Measurements from ENCODE around the gene GNA14. TPM values are rescaled to one million over a fixed set of nuclear protein-coding genes. Genes with fewer than 3 reads are reported as not detected.

The GNA14 gene
- total RNA-seq, 6 experiments from 2014 or later, result 2.3 to 4.2 (median 3.8) TPM

GRCh38 chr9:77514886-77515711, 133.0 kb downstream of the GNA14 start:
- Histone ChIP-seq H3K27me3 (no peaks in the 10 kb centered on the region), H3K4me3 (no peak overlapping the region), H3K36me3 (no peaks in the 10 kb centered on the region), H3K9me3 (no peaks in the 10 kb centered on the region), H3K4me1 (peaks cover 0 to 14% (median 1%) of the 10 kb centered on the region in 4 donors), H3K27ac (peak overlapping the region in 2 of 3 donors; percentile 7 to 53)
- DNase-seq, result no peak
- intact Hi-C loops (cut with DNase I), result no loop called here
- peak; percentile 69 to 85 (median 74) for ATAC-seq
- TF ChIP-seq CTCF (IDR thresholded peaks at IDR 0.05), result no peak
- no peak for TF ChIP-seq POLR2A (IDR thresholded peaks at IDR 0.05)
- WGBS (ENCODE audit: insufficient coverage, low coverage, low lambda C conversion rate, missing lambda C conversion rate), result 39% methylated on average over 9 of the region's 9 CpGs

GRCh38 chr9:77513457-77513856, 134.7 kb downstream of the GNA14 start:
- TF ChIP-seq POLR2A (IDR thresholded peaks at IDR 0.05) (no peak), CTCF (IDR thresholded peaks at IDR 0.05) (no peak)
- intact Hi-C loops (cut with DNase I), result no loop called here
- Histone ChIP-seq H3K36me3 (no peaks in the 10 kb centered on the region), H3K27ac (no peak overlapping the region), H3K4me3 (no peak overlapping the region), H3K4me1 (peaks cover 0 to 14% (median 1%) of the 10 kb centered on the region in 4 donors), H3K27me3 (no peaks in the 10 kb centered on the region), H3K9me3 (no peaks in the 10 kb centered on the region)
- DNase-seq, result no peak
- WGBS (ENCODE audit: insufficient coverage, low coverage, low lambda C conversion rate, missing lambda C conversion rate), result 56% methylated on average over 5 of the region's 5 CpGs
- ATAC-seq, result peak in 3 of 4 donors; percentile 13 to 25 (median 22)

GRCh38 chr9:77512876-77513275, 135.2 kb downstream of the GNA14 start:
- H3K9me3 ChIP-seq, result no peaks in the 10 kb centered on the region
- H3K4me1 ChIP-seq, result peaks cover 0 to 14% (median 1%) of the 10 kb centered on the region in 4 donors
- intact Hi-C loops (cut with DNase I), result no loop called here
- TF ChIP-seq CTCF (IDR thresholded peaks at IDR 0.05) (no peak), POLR2A (IDR thresholded peaks at IDR 0.05) (no peak)
- DNase-seq (peak; percentile 59 to 83 (median 66)), ATAC-seq (peak; percentile 58 to 84 (median 80))
- no peak overlapping the region for H3K4me3 ChIP-seq
- no peaks in the 10 kb centered on the region for H3K36me3 ChIP-seq
- no peak overlapping the region for H3K27ac ChIP-seq
- no peaks in the 10 kb centered on the region for H3K27me3 ChIP-seq

GRCh38 chr9:77511525-77511924, 136.6 kb downstream of the GNA14 start:
- H3K36me3 ChIP-seq, result no peaks in the 10 kb centered on the region
- no peak overlapping the region for H3K4me3 ChIP-seq
- ATAC-seq (no peak), DNase-seq (no peak)
- 89% methylated on average over 3 of the region's 3 CpGs for WGBS (ENCODE audit: insufficient coverage, low coverage, low lambda C conversion rate, missing lambda C conversion rate)
- H3K9me3 ChIP-seq, result no peaks in the 10 kb centered on the region
- no peaks in the 10 kb centered on the region for H3K27me3 ChIP-seq
- peaks cover 0 to 14% (median 1%) of the 10 kb centered on the region in 4 donors for H3K4me1 ChIP-seq
- intact Hi-C loops (cut with DNase I), result no loop called here
- TF ChIP-seq POLR2A (IDR thresholded peaks at IDR 0.05) (no peak), CTCF (IDR thresholded peaks at IDR 0.05) (no peak)
- no peak overlapping the region for H3K27ac ChIP-seq

Measured in right lobe of liver (tissue), 6 donors.